Coronary artery (tissue), 2 donors: ENCODE measurements around the gene PSIP1.

Experiments used
- DNase-seq: peaks from one replicate; pipeline ENCODE4 v3.0.0-alpha.2; 2017; ENCODE audit warnings: low spot score
- H3K27ac ChIP-seq, 2 donors: fragments of 200-600 bp; sonication (generic); one replicate each; pipeline ENCODE4 v1.5.1; 2016 to 2019
- H3K4me3 ChIP-seq: fragments of 200-600 bp; sonication (generic); 2 replicates; pipeline ENCODE4 v1.5.1; 2016; ENCODE audit warnings: mild to moderate bottlenecking, moderate library complexity
- TF ChIP-seq, protein P1 (sequence below): fragments of 200-600 bp; sonication (generic); IDR thresholded peaks from one replicate; pipeline ENCODE4 v1.5.1; 2019; ENCODE audit warnings: antibody characterized with exemption

Gene PSIP1

DNA sequence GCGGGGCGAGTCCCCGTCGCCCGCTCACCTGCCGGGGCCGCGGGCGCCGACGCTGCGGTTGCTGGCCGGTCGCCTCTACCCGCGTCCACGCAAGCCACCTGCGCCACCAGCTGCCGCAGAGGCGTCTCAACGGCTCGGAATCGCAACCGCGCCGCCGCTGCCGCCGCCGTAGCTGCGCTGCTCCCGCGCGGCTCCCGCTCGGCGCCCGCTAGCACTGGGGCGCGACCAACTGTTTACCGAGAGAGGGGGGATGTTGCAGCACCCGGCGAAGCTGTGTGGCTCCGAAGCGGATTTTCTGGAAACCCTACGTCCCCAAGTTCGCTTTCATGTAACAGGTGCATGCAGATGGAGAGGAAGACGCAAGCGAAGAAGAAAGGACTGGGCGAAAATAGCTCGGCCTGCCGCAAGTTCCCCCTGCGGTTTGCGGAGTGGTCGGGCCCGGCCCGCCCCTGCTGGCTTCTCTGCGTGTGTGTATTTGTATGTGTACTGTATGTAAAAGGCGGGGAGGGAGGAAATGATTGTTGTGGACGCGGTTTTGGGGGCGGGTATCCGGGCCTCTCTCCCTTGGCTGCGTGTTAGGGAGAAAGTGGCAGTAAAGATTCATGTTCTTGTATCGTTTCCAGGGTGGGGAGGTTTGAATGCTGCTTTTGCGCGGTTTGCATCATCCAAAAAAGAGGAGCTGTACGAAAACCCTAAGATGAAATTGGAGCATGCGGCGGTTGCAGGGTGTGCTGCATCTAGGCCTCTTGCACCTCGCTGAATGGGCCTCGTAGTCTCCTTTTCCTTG, at the start of gene PSIP1:
PSIP1 (minus strand) TSS at position 182 of the 787 bp plus-strand sequence. CDS start 782 bp downstream, outside the sequence.
- Histone ChIP-seq H3K4me3 (peak within 1 kb of the TSS; percentile 93), H3K27ac (peak within 1 kb of the TSS; percentile 81 to 94)
- peak; percentile 80 for DNase-seq
- TF ChIP-seq, protein P1, sequence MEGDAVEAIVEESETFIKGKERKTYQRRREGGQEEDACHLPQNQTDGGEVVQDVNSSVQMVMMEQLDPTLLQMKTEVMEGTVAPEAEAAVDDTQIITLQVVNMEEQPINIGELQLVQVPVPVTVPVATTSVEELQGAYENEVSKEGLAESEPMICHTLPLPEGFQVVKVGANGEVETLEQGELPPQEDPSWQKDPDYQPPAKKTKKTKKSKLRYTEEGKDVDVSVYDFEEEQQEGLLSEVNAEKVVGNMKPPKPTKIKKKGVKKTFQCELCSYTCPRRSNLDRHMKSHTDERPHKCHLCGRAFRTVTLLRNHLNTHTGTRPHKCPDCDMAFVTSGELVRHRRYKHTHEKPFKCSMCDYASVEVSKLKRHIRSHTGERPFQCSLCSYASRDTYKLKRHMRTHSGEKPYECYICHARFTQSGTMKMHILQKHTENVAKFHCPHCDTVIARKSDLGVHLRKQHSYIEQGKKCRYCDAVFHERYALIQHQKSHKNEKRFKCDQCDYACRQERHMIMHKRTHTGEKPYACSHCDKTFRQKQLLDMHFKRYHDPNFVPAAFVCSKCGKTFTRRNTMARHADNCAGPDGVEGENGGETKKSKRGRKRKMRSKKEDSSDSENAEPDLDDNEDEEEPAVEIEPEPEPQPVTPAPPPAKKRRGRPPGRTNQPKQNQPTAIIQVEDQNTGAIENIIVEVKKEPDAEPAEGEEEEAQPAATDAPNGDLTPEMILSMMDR: no peak

DNA sequence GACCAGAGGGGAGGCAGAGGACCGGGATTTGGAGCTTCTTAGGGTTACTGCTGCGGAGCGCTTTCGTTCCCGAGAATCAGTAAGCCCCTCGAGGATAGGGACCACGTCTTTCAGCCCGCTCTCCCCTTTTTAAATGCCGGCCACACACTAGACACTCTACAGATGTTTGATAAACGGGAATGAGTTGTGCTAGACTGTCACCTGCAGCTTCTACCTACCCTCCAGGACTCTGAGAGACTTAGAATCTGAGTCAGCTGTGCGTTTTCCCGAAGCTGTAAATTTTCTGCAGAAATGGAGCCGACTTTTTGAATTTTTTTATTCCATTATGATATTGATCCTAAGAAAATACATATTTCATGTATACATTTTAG, 42.7 kb upstream of the PSIP1 start:
- no peak for DNase-seq
- peak overlapping the region; percentile 76 for H3K4me3 ChIP-seq
- peak overlapping the region; percentile 84 to 85 for H3K27ac ChIP-seq
- TF ChIP-seq, protein P1: no peak

- H3K27ac ChIP-seq: peak within 1 kb of the TSS; percentile 84 to 85
Observed at GRCh38 chr9:15552636-15553527, 42.1 kb upstream of the PSIP1 start, which contains the start of gene CCDC171. Gene CCDC171 (plus strand): TSS chr9:15553043. CDS start chr9:15564089, 11,046 bp downstream.

DNA sequence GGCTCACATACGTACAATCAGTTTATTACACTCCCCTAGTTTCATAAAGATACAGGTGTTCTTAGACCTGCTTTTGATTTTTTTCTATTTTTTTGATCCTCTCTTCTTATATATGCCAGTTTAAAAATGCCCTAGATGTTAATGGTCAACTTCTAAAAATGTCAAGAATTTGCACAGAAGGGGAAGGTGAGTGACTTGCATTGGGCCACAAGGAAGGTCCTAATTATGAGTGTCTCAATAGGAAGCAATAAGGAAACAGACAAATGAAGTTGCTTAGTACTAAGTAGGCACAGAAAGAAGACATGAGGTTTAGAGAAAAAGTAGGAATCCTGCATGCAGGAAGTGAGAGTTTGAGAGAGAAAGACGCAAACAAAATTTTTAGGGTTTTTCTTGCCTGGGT, 38.8 kb upstream of the PSIP1 start:
- no peak overlapping the region for H3K4me3 ChIP-seq
- TF ChIP-seq, protein P1: no peak
- no peak for DNase-seq
- no peak overlapping the region for H3K27ac ChIP-seq

More at GRCh38 chr9:15552636-15553527, 42.1 kb upstream of the PSIP1 start, which contains the start of gene CCDC171:
- peak; percentile 97 for DNase-seq
- peak within 1 kb of the TSS; percentile 76 for H3K4me3 ChIP-seq
- TF ChIP-seq, protein P1: no peak

DNA sequence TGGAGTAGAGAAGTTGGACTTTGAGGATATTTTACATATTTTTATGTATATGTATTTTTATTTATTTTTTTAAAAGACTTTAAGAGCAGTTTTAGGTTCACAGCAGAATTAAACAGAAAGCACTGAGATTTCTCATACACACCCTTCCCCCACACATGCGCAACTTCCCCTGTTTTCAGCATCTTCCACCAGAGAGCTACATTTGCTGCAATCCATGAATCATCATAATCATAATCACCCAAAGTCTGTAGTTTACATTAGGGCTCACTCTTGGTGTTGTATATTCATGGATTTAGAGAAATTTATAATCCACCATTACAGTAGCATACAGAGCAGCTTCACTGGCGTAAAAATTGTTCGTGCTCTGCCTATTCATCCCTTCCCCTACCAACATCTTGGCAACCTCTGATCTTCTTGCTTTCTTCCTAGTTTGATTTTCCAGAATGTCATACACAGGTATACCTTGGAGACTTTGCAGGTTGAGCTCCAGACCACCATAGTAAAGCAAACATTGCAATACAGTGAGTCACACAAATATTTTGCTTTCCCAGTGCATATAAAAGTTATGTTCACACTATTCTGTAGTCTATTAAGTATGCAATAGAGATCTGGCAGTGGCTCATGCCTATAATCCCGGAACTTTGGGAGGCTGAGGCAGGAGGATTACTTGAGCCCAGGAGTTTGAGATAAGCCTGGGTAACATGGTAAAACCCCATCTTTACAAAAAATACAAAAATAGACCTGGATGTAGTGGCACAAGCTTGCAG, 32.5 kb upstream of the PSIP1 start:
- no peak overlapping the region for H3K4me3 ChIP-seq
- TF ChIP-seq, protein P1: no peak
- no peak overlapping the region for H3K27ac ChIP-seq
- no peak for DNase-seq

DNA sequence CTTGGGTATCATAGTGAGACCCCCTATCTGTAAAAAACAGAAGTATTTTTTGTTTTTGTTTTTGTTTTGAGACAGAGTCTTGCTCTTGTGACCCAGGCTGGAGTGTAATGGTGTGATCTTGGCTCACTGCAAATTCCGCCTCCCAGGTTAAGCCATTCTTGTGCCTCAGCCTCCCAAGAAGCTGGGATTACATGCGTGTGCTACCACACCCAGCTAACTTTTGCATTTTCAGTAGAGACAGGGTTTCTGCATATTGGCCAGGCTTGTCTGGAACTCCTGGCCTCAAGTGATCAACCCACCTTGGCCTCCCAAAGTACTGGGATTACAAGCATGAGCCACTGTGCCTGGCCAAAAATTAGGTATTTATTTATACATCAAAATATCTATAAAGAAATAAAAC, 31.9 kb upstream of the PSIP1 start:
- TF ChIP-seq, protein P1: no peak
- no peak for DNase-seq
- Histone ChIP-seq H3K4me3 (no peak overlapping the region), H3K27ac (no peak overlapping the region)
